Body of pancreas (tissue), 4 donors: ENCODE results near the gene NSL1.

Experiments
- POLR2A ChIP-seq, 3 donors: fragments of 450-650 bp; IDR thresholded peaks; one replicate each; pipeline ENCODE4 v1.6.1; 2016; ENCODE audit warnings: antibody characterized with exemption in 3 of 3, mild to moderate bottlenecking in 2 of 3
- TF ChIP-seq, protein P1 (sequence below), 7 experiments: fragments of 450-650 bp in 4 of 7; fragments of 200-600 bp in 3 of 7; sonication (generic) in 3 of 7; IDR thresholded peaks; one replicate each; pipeline ENCODE4 v1.5.1; 2016 to 2019; ENCODE audit warnings: antibody characterized with exemption in 7 of 7

GRCh38 chr1:212769459-212770167 is 22.0 kb downstream of the NSL1 start:
- no peak for TF ChIP-seq POLR2A (IDR thresholded peaks at IDR 0.05)
- TF ChIP-seq, protein P1, sequence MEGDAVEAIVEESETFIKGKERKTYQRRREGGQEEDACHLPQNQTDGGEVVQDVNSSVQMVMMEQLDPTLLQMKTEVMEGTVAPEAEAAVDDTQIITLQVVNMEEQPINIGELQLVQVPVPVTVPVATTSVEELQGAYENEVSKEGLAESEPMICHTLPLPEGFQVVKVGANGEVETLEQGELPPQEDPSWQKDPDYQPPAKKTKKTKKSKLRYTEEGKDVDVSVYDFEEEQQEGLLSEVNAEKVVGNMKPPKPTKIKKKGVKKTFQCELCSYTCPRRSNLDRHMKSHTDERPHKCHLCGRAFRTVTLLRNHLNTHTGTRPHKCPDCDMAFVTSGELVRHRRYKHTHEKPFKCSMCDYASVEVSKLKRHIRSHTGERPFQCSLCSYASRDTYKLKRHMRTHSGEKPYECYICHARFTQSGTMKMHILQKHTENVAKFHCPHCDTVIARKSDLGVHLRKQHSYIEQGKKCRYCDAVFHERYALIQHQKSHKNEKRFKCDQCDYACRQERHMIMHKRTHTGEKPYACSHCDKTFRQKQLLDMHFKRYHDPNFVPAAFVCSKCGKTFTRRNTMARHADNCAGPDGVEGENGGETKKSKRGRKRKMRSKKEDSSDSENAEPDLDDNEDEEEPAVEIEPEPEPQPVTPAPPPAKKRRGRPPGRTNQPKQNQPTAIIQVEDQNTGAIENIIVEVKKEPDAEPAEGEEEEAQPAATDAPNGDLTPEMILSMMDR (IDR thresholded peaks at IDR 0.05), result no peak
